Trophoblast cell (in vitro differentiated cells and primary cell): Measurements from ENCODE around the gene RNF126.
"Not testable (repeated sequence)": the region's sequence is repeated elsewhere in the genome, so short reads cannot be mapped to it uniquely, and the experiment has no call there.

Source experiments
- DNase-seq, 2 donors: peaks; one replicate each; pipeline ENCODE4 v3.0.0-alpha.2; 2016
- H2AFZ ChIP-seq: 2 replicates; pipeline ENCODE4 v1.6.1; 2013; ENCODE audit warnings: low read length, moderate library complexity, mild to moderate bottlenecking; ENCODE audit not compliant: insufficient read depth, poor library complexity
- H2AK5ac ChIP-seq: 2 replicates; pipeline ENCODE4 v1.6.1; 2013; ENCODE audit warnings: mild to moderate bottlenecking, low read length
- H2BK120ac ChIP-seq: 2 replicates; pipeline ENCODE4 v1.6.1; 2013; ENCODE audit warnings: low read length, mild to moderate bottlenecking, moderate library complexity; ENCODE audit not compliant: insufficient read depth, poor library complexity
- H2BK12ac ChIP-seq: 2 replicates; pipeline ENCODE4 v1.6.1; 2013; ENCODE audit warnings: mild to moderate bottlenecking, low read length, moderate library complexity
- H2BK5ac ChIP-seq: 2 replicates; pipeline ENCODE4 v1.6.1; 2013; ENCODE audit warnings: low read length, low read depth, moderate library complexity, mild to moderate bottlenecking; ENCODE audit not compliant: poor library complexity
- H3K14ac ChIP-seq: 2 replicates; pipeline ENCODE4 v1.6.1; 2013; ENCODE audit warnings: mild to moderate bottlenecking, low read length
- H3K18ac ChIP-seq: 2 replicates; pipeline ENCODE4 v1.6.1; 2013; ENCODE audit warnings: mild to moderate bottlenecking, low read length
- H3K23ac ChIP-seq: 2 replicates; pipeline ENCODE4 v1.6.1; 2013; ENCODE audit warnings: low read length
- H3K27ac ChIP-seq: 2 replicates; pipeline ENCODE4 v1.5.1; 2013; ENCODE audit warnings: low read depth, mild to moderate bottlenecking, inconsistent platforms, low read length, moderate library complexity
- H3K27me3 ChIP-seq: 2 replicates; pipeline ENCODE4 v1.6.1; 2013; ENCODE audit warnings: inconsistent platforms, mild to moderate bottlenecking, low read length, moderate library complexity; ENCODE audit not compliant: insufficient read depth
- H3K36me3 ChIP-seq, 2 experiments: 1 replicate in 1 of 2; 2 replicates in 1 of 2; pipeline ENCODE4 v1.6.1; 2013; ENCODE audit warnings: low read length in 2 of 2, mild to moderate bottlenecking in 2 of 2, moderate library complexity in 1 of 2; ENCODE audit not compliant: insufficient read depth in 2 of 2, control insufficient read depth in 1 of 2
- H3K4ac ChIP-seq: 2 replicates; pipeline ENCODE4 v1.6.1; 2013; ENCODE audit warnings: low read depth, mild to moderate bottlenecking, low read length, moderate library complexity
- H3K4me1 ChIP-seq, 2 experiments: 1 replicate in 1 of 2; 2 replicates in 1 of 2; pipeline ENCODE4 v1.6.1; 2013; ENCODE audit warnings: low read length in 2 of 2, mild to moderate bottlenecking in 2 of 2, moderate library complexity in 1 of 2; ENCODE audit not compliant: insufficient read depth in 2 of 2, control insufficient read depth in 1 of 2
- H3K4me2 ChIP-seq: 2 replicates; pipeline ENCODE4 v1.6.1; 2013; ENCODE audit warnings: inconsistent platforms, mild to moderate bottlenecking, low read length, moderate library complexity
- H3K4me3 ChIP-seq: 2 replicates; pipeline ENCODE4 v1.5.1; 2013; ENCODE audit warnings: mild to moderate bottlenecking, low read depth, low read length, inconsistent platforms
- H3K79me1 ChIP-seq: one replicate; pipeline ENCODE4 v1.6.1; 2013; ENCODE audit warnings: low read length
- H3K79me2 ChIP-seq: 2 replicates; pipeline ENCODE4 v1.6.1; 2013; ENCODE audit warnings: low read length, mild to moderate bottlenecking; ENCODE audit not compliant: control insufficient read depth, insufficient read depth, poor library complexity
- H3K9ac ChIP-seq: 2 replicates; pipeline ENCODE4 v1.6.1; 2013; ENCODE audit warnings: mild to moderate bottlenecking, low read length
- H3K9me3 ChIP-seq: 2 replicates; pipeline ENCODE4 v1.6.1; 2013; ENCODE audit warnings: low read depth, mild to moderate bottlenecking, control low read depth, inconsistent platforms, low read length; ENCODE audit not compliant: insufficient read depth
- H4K12ac ChIP-seq: 2 replicates; pipeline ENCODE4 v1.6.1; 2013; ENCODE audit warnings: low read depth, mild to moderate bottlenecking, low read length, moderate library complexity
- H4K8ac ChIP-seq: 2 replicates; pipeline ENCODE4 v1.6.1; 2013; ENCODE audit warnings: low read depth, mild to moderate bottlenecking, low read length, moderate library complexity
- H4K91ac ChIP-seq: one replicate; pipeline ENCODE4 v1.6.1; 2013; ENCODE audit warnings: low read depth, mild to moderate bottlenecking, low read length, moderate library complexity
- WGBS: extraction: QIAGEN DNeasy Blood & Tissue Kit; methylation state at CpG from one replicate; pipeline ENCODE4 v1.1.7; 2013; ENCODE audit warnings: missing lambda C conversion rate; ENCODE audit not compliant: insufficient read length, insufficient coverage; ENCODE audit errors: extremely low coverage; 5-methylcytosine and 5-hydroxymethylcytosine counted together

Gene RNF126

GRCh38 chr19:668675-669434, 5.8 kb upstream of the RNF126 start:
- WGBS = no CpG with 5 or more reads among the region's 12 CpGs
- H2BK5ac ChIP-seq, H3K4me2 ChIP-seq, H3K79me2 ChIP-seq, H3K14ac ChIP-seq, H3K4me1 ChIP-seq, H3K27me3 ChIP-seq, H3K27ac ChIP-seq, H3K4ac ChIP-seq, H4K8ac ChIP-seq, H3K79me1 ChIP-seq, H3K36me3 ChIP-seq, H4K91ac ChIP-seq, H3K9ac ChIP-seq, H3K23ac ChIP-seq, H2BK120ac ChIP-seq, H2AFZ ChIP-seq, H2AK5ac ChIP-seq, H4K12ac ChIP-seq, H3K18ac ChIP-seq, H3K9me3 ChIP-seq, H2BK12ac ChIP-seq, H3K4me3 ChIP-seq: not testable (repeated sequence)
- DNase-seq = peak; percentile 79 to 94

DNA sequence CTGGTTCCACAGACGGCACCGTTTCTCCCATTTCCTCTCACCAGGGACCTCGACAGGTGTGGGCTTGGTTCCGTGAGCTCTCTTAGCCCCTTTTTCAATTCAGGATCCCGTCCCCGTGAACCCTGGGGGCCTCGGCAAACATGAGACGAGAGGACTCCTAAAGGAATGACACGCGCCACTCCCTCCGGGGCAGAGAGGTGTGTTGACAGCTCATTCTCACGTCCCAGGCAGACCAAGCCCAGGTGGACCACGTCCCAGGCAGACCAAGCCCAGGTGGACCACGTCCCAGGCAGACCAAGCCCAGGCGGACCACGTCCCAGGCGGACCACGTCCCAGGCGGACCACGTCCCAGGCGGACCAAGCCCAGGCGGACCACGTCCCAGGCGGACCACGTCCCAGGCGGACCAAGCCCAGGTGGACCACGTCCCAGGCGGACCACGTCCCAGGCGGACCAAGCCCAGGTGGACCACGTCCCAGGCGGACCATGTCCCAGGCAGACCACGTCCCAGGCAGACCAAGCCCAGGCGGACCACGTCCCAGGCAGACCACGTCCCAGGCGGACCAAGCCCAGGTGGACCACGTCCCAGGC, 4.1 kb upstream of the RNF126 start:
- not testable (repeated sequence) for H3K36me3 ChIP-seq, H2AFZ ChIP-seq, H4K12ac ChIP-seq, H3K27me3 ChIP-seq, H2BK12ac ChIP-seq, H3K27ac ChIP-seq, H3K23ac ChIP-seq, H2BK120ac ChIP-seq, H4K8ac ChIP-seq, H3K4me3 ChIP-seq, H3K4me1 ChIP-seq, H3K9ac ChIP-seq, H3K14ac ChIP-seq, H2AK5ac ChIP-seq, H2BK5ac ChIP-seq, H4K91ac ChIP-seq, H3K4me2 ChIP-seq, H3K4ac ChIP-seq, H3K18ac ChIP-seq
- DNase-seq = peak; percentile 85 to 89
- Histone ChIP-seq H3K9me3 (peaks cover 10% of the 10 kb centered on the region), H3K79me2 (peaks cover 11% of the 10 kb centered on the region), H3K79me1 (peaks cover 14% of the 10 kb centered on the region)
- no CpG with 5 or more reads among the region's 38 CpGs for WGBS

GRCh38 chr19:664913-665443, 2.0 kb upstream of the RNF126 start:
- H4K91ac ChIP-seq = no peak overlapping the region
- DNase-seq = peak; percentile 92 to 97
- no peak overlapping the region for H3K14ac ChIP-seq
- peaks cover 14% of the 10 kb centered on the region for H3K79me1 ChIP-seq
- H3K23ac ChIP-seq = no peak overlapping the region
- H3K27ac ChIP-seq = no peak overlapping the region
- no peak overlapping the region for H3K18ac ChIP-seq
- no peak overlapping the region for H2BK5ac ChIP-seq
- WGBS = no CpG with 5 or more reads among the region's 24 CpGs
- H3K4me2 ChIP-seq = no peak overlapping the region
- H4K12ac ChIP-seq = no peak overlapping the region
- H3K4me3 ChIP-seq = no peak overlapping the region
- H3K79me2 ChIP-seq = peaks cover 32% of the 10 kb centered on the region
- H4K8ac ChIP-seq = no peak overlapping the region
- peaks cover 11 to 18% of the 10 kb centered on the region in 2 experiments for H3K4me1 ChIP-seq
- peaks cover 0 to 9% of the 10 kb centered on the region in 2 experiments for H3K36me3 ChIP-seq
- no peak overlapping the region for H2BK120ac ChIP-seq
- no peak overlapping the region for H3K4ac ChIP-seq
- H2AFZ ChIP-seq = peak overlapping the region; percentile 3
- H2AK5ac ChIP-seq = no peak overlapping the region
- no peak overlapping the region for H2BK12ac ChIP-seq
- H3K9ac ChIP-seq = no peak overlapping the region
- H3K27me3 ChIP-seq = no peaks in the 10 kb centered on the region
- H3K9me3 ChIP-seq = peaks cover 9% of the 10 kb centered on the region

DNA sequence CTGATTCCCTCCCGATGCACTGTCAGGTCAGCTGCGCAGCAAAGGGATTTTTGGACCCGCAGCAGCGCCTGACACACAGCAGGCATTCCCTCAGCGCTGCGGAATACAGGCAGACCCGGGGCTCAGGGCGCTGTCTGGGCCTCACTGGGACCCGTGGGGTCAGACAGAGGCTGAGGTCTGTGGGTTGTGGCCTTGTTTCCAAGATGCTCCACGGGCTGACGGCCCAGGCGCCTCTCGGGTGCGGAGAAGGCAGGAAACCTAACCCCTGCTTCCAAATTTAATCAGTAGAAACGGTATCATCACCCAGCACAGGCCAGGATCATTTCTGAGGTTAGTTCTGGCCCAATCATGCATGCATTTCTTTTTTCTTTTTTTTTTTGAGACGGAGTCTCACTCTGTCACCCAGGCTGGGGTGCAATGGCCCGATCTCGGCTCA, 686 bp upstream of the RNF126 start:
- Histone ChIP-seq H3K36me3 (peaks cover 7 to 18% of the 10 kb centered on the region in 2 experiments), H2AFZ (peak overlapping the region; percentile 87), H3K27me3 (no peaks in the 10 kb centered on the region), H3K23ac (no peak overlapping the region), H3K4me3 (peak overlapping the region; percentile 63), H3K79me1 (peaks cover 14% of the 10 kb centered on the region), H2BK12ac (peak overlapping the region; percentile 41), H4K12ac (peak overlapping the region; percentile 88), H3K9ac (peak overlapping the region; percentile 82), H2AK5ac (peak overlapping the region; percentile 16), H3K27ac (peak overlapping the region; percentile 28), H2BK120ac (peak overlapping the region; percentile 65), H4K8ac (peak overlapping the region; percentile 91), H3K4ac (peak overlapping the region; percentile 77), H3K18ac (peak overlapping the region; percentile 70), H3K9me3 (peaks cover 9% of the 10 kb centered on the region), H3K14ac (peak overlapping the region; percentile 89), H3K4me1 (peaks cover 11 to 18% of the 10 kb centered on the region in 2 experiments), H3K79me2 (peaks cover 41% of the 10 kb centered on the region), H3K4me2 (peak overlapping the region; percentile 85), H4K91ac (peak overlapping the region; percentile 89), H2BK5ac (peak overlapping the region; percentile 7)
- WGBS = no CpG with 5 or more reads among the region's 18 CpGs
- peak in 1 of 2 donors; percentile 65 for DNase-seq
